GM18909 (cell line): Measurements from ENCODE around the gene NKD1.
"Not testable (repeated sequence)": the region's sequence is repeated elsewhere in the genome, so short reads cannot be mapped to it uniquely, and the experiment has no call there.

Experiments used
- ATAC-seq: cut with Tn5 transposase; IDR thresholded peaks from one replicate; pipeline ENCODE4 v1.9.1; 2021; ENCODE audit warnings: mild to moderate bottlenecking; ENCODE audit not compliant: unreplicated experiment, poor library complexity

The NKD1 gene

DNA sequence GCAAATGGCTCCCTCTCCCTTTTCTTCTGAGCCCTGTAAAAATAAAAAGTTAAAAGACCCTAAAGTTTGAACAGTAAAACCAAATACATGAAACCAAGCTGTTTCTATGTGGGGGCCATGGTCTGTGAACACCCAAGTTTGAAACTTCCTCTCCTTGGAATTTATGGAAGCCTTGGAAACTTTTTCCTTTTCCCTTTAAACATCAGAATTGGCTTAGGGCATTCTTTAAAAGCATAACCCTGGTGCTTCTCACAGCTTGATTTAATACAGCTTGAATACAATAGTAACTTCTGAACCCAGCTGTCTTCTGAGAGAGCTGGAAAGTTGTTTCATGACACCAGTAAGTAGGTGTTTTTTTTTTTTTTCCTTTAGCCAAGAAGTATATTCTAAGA, 26.5 kb downstream of the NKD1 start:
- ATAC-seq, result no peak

DNA sequence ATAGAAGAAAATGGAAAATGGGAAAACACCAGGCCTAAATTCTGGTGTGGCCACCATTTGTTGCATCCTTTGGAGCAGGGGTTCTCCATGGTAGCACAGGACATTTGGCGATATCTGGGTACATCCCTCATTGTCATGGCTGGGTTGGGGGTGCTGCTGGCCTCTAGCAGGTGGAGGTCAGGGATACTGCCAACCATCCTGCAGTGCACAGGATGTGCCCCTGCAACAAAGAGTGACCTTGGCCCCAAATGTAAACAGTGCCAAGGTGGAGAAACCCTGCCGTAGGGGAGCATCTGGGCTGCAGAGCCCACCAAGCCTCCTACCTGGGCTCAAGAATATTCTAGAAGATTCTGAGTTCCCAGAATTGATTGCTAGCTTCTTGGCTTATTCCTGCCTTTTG, 27.5 kb downstream of the NKD1 start:
- no peak for ATAC-seq

- ATAC-seq, result no peak
Measured at GRCh38 chr16:50576403-50577113, 28.4 kb downstream of the NKD1 start.

GRCh38 chr16:50578137-50578536, 29.9 kb downstream of the NKD1 start:
- ATAC-seq, result peak; percentile 57

GRCh38 chr16:50579373-50579772, 31.2 kb downstream of the NKD1 start:
- not testable (repeated sequence) for ATAC-seq

DNA sequence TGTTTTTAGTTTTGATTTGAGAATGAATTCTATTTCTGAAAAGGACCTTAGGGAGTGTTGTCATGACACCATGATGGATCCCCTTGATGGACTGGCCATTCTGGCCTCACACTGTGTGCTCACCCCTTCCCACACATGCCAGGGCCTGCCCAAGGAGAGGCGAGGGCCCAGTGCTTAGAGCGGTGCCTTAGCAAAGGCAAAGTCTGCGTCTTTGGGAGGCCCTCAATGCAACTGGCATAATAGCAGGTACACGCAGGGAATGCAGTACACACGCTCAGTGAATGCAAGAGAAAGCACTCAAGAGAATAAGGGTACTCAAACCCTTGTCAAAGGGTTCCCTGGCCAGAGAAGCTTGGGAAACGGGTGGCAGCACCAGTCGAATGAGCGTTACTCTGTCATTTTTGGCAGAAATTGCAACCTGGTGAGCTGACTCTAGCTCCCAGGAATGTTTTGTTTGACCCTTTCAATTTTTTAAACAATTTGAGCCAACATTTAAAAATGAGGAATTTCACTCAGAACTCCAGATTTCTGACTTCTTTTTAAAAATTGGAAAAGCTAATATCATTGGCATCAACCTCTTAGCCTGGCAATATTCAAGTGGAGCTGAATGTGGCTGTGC, 32.1 kb downstream of the NKD1 start:
- ATAC-seq, result no peak

DNA sequence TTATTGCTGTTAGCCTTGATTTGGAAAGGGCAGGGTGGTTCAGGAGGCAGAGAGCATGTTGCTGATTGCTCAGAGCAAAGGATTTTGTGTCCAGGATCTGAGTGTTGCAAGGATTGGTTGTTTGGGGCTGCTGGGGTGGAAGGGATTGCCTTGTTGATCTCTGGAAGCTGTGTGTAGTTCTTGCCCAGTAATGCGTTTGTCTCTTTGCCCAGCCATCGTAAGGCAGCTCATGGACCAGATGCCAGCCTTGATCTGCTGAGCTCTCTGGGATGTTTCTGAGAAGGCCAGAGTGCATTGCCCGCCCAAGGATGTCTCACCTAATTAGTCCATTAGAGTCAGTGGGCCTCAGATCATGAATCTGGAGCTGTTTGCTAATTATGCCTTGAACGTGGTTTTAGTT, 33.6 kb downstream of the NKD1 start:
- no peak for ATAC-seq

DNA sequence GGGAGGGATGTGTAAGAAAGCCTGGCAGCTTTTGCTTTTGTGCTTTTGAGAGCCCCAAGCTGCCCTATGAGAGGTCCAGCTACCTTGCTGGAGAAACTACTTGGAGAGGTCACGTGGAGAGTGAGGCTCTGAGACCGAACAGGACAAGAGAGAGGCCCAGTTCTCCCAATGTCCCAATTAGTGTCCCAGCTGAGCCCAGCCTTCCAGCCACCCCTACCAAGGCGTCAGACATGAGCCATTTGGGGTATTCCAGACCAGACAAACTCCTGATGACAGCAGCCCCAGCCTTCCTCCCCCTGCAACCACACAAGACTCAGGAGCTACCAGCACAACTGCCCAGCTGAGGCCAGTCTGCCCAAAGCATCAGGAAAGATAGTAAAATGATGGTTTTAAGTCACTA, 35.0 kb downstream of the NKD1 start:
- no peak for ATAC-seq

- peak; percentile 63 for ATAC-seq
Measured at GRCh38 chr16:50584033-50584722, 36.0 kb downstream of the NKD1 start.

GRCh38 chr16:50585331-50585776, 37.2 kb downstream of the NKD1 start:
- ATAC-seq, result no peak

GRCh38 chr16:50587543-50587942, 39.3 kb downstream of the NKD1 start:
- no peak for ATAC-seq

GRCh38 chr16:50588276-50588675, 40.1 kb downstream of the NKD1 start:
- ATAC-seq, result no peak

DNA sequence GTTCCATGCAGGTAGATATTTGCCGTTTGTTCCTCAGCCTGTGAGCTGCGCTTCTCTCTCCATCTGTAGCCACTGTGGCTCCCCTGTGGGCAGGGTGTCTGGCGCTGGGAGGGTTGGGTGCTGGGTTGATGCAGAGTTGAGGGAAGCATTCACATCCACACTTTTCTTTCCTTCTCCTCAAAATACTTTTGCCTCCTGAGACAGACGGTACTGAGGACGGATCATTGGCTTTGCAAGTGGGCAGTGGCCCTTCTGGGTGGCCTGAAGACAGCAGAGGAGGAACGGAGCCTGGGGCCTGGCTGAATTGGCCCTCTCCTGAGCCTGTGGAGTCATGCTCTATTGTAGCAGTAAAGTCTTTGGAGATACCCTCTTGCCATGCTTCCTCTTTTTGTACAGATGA, 43.0 kb downstream of the NKD1 start:
- no peak for ATAC-seq

GRCh38 chr16:50591800-50592771, 43.9 kb downstream of the NKD1 start:
- no peak for ATAC-seq

GRCh38 chr16:50592996-50593395, 44.8 kb downstream of the NKD1 start:
- no peak for ATAC-seq

DNA sequence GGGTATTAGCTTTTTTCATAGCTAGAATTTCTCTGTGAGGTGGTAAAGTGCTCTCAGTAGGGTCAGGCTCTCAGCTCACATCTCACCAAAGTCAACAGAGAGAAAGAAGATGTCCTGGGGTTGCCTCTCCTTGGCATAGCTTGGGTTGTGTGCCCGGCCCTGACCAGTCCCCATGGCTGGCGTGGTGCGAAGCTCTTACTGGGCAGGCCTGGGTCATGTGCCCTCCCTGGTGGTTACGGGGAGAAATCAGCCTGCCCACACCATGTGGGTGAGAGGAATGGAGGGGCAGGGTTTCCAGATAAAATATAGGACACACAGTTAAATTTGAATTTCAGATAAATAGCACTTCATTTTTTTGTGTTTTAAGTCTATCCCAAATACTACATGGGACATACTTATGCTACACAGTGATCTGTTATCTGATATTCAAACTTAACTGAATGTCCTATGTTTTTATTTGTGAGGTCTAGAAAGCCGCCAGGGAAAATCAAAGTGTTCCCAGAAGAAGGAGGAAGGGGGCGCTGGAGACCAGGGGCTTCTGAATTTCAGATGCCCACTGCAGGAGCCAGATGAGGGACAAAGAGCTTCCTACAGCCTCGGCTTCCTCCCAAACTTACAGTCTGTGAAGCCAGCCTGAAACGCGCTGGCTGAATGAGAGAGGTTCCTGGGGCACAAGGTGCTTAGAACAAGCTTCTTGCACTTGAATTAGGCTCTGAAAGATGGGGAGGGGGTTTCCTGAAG, 45.4 kb downstream of the NKD1 start:
- ATAC-seq, result no peak

GRCh38 chr16:50594308-50595260, 46.4 kb downstream of the NKD1 start:
- no peak for ATAC-seq

- no peak for ATAC-seq
Measured at GRCh38 chr16:50595859-50596258, 47.7 kb downstream of the NKD1 start.
